ENCODE results near the gene KRT79.

The KRT79 gene

DNA sequence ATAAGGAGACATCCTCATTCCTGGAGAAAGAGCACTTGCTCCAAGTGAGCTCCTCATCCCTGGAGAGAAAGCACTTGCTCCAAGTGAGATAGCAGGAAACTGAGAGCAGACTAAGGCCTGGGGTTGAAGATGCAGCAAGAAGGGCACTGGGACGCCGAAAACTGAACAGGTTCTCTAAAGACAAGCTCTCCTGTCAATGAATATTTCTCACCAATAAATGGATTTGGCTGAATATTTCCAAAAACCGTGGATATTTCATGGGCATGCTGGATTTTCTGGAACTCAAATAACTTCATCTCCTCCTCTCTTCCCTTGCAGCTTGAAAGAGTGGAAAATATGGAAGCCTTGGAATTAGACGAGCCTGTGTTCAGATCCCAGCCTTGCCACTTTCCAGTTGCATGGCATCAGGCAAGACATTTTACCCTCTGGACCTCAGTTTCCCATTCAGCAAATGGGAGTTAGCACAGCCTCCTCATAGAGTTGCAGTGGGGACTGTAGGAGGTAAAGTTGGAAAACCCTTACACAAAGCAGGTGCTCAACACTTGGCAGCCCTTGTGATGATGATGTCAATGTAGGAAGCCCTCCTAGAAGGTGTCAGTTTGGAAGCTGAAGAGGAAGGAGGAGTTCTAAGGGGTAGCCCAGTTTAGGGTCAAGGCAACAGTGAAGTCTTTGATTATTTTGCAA is 52.6 kb downstream of the KRT79 start:
- TF ChIP-seq, protein P1, sequence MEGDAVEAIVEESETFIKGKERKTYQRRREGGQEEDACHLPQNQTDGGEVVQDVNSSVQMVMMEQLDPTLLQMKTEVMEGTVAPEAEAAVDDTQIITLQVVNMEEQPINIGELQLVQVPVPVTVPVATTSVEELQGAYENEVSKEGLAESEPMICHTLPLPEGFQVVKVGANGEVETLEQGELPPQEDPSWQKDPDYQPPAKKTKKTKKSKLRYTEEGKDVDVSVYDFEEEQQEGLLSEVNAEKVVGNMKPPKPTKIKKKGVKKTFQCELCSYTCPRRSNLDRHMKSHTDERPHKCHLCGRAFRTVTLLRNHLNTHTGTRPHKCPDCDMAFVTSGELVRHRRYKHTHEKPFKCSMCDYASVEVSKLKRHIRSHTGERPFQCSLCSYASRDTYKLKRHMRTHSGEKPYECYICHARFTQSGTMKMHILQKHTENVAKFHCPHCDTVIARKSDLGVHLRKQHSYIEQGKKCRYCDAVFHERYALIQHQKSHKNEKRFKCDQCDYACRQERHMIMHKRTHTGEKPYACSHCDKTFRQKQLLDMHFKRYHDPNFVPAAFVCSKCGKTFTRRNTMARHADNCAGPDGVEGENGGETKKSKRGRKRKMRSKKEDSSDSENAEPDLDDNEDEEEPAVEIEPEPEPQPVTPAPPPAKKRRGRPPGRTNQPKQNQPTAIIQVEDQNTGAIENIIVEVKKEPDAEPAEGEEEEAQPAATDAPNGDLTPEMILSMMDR (IDR thresholded peaks at IDR 0.05), result no peak

DNA sequence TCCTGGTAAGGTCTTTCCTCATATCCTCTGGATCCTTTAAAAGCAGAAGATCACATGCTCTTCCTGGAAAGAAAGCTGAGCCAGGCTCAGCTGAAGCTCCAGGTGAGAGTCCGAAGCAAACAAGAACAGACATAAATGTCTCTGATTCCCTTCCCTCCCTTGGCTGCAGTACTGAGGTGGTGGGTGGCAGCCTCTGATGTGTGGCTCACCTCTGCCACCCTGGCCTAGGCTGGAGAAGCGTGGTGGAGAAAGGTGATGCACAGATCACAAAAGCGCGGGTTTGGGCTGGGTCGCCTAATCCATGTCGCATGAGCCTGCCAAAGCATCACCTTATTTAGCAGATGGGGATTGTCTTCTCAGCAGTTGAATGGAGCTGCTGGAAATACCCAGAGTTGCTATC is 54.2 kb downstream of the KRT79 start:
- TF ChIP-seq, protein P1 (IDR thresholded peaks at IDR 0.05), result no peak

DNA sequence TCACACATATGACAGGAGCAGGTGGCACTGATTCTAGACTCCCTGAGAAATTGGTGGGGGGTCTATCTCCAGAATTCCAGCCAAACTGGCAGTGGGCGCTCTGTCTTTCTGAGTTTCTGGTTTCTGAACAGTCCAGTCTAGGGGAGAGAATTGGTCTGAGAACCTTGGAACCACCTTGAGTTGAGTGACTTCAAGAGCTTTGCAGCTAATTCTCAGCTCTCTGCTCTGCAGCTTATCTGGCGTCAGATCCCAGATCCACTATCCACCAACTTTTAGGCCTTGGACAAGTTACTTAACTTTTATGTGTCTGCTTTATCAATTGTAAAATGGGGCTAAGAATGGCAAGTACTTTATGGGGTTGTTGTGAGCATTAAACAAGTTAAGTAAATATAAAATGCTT is 55.3 kb downstream of the KRT79 start:
- TF ChIP-seq, protein P1 (IDR thresholded peaks at IDR 0.05), result no peak

DNA sequence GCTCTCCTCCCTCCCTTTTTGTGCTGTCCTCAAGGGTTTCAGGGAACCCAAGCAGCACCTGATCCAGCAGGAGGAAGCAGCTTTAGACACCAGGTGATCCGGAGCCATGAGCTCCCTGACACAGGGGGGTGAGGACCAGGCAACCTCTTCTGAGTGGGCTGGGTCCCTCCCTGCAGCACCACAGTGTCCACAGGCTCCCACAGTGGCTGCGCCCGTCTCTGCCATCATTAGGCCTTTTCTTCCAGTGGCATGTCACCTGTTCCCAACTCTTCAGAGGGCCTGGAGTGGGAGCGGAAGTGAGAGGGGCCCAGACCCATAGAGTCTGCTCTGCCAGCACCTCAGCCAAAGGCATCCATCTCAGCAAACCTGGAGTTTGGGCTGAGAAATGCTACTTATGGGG is 56.5 kb downstream of the KRT79 start:
- TF ChIP-seq, protein P1 (IDR thresholded peaks at IDR 0.05), result no peak

DNA sequence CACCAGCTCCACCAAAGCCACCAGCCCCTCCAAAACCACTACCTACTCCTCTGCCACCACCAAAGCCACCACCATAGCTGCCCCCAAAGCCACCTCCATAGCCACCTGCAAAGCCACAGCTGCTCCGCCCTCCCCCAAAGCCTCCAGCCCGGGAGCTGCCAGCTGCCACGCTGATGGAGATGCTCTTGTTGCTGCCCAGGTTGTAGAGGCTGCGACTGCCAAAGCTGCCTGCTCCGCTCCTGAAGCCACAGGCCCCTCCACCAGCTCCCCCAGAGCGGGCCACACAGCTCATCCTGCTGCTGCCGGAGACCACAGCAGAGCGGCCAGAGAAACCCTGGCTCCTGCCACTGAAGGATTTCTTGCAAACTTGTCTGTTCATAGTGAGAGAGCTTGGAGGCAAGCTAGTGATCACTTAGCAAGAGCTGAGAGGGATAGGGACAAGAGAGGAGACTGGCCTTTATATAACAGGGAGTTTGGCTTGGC is 57.2 kb downstream of the KRT79 start, which contains the start of gene KRT76:
TSS of gene KRT76 (minus strand) at position 433 of the 483 bp plus-strand sequence. CDS start at position 379, 54 bp downstream.
- TF ChIP-seq, protein P1 (IDR thresholded peaks at IDR 0.05), result no peak

DNA sequence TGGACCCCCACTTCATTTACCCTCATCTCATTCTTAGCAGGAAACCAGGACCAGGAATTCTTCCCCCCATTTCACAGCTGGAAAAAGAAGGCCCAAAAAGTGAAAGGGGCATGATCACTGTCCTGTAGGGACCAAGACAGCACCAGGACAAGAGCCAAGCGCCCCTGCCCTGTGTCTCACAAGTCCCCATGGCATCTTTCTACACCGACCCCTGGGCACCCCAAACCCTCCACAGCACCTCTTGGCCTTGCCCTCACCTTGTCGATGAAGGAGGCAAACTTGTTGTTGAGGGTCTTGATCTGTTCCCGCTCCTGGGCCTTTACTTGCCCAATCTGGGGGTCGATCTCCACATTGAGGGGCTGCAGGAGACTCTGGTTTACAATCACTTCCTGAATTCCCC is 57.7 kb downstream of the KRT79 start:
- TF ChIP-seq, protein P1 (IDR thresholded peaks at IDR 0.05), result no peak

DNA sequence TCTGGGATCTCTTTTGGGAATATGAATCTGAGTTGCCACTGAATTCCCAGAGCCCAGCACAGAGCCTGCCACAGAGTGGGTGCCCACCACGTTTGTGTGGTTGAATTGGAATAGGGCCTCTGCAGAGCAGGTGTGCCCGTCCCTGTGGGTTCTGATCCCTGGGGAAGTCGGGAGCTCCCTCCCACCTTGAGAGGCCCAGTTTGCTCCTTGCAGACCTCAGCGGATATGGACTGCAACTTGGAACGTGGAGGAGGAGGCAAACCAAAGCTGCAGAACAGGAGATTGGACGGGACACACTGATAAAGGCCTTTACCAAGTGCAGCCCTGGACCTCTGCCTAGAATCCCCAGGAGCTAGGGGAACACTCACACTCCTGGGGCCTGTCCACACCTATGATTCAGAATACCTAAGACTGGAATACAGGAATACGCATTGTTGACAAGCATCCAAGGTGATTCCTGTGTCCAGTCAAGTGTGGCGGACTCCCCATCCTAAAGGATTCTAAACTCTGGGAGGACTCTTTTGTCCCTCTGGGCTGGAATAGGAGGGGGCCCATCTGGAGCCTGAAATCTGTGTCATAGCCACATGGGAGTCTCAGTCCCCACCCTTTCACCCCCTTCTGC is 59.4 kb downstream of the KRT79 start:
- TF ChIP-seq, protein P1 (IDR thresholded peaks at IDR 0.05), result no peak
